HG03442 (cell line): ENCODE data around the gene NOL6.
"Not testable (repeated sequence)": the region's sequence is repeated elsewhere in the genome, so short reads cannot be mapped to it uniquely, and the experiment has no call there.

Experiments
- ATAC-seq: cut with Tn5 transposase; IDR thresholded peaks from one replicate; pipeline ENCODE4 v1.9.1; 2021; ENCODE audit warnings: mild to moderate bottlenecking, moderate library complexity; ENCODE audit not compliant: unreplicated experiment

The NOL6 gene

GRCh38 chr9:33472881-33473615 lies 676 bp downstream of the NOL6 start:
- ATAC-seq, result no peak

- no peak for ATAC-seq
These were observed 1.4 kb downstream of the NOL6 start for GRCh38 chr9:33472171-33472880.

GRCh38 chr9:33471361-33471760 lies 2.4 kb downstream of the NOL6 start:
- no peak for ATAC-seq

GRCh38 chr9:33469891-33470290 lies 3.8 kb downstream of the NOL6 start:
- ATAC-seq, result no peak

GRCh38 chr9:33468797-33469621 lies 4.7 kb downstream of the NOL6 start:
- no peak for ATAC-seq

- ATAC-seq, result no peak
These were observed 5.5 kb downstream of the NOL6 start for GRCh38 chr9:33468215-33468730.

GRCh38 chr9:33467526-33467925 lies 6.2 kb downstream of the NOL6 start:
- no peak for ATAC-seq

GRCh38 chr9:33466565-33467495 lies 6.9 kb downstream of the NOL6 start:
- ATAC-seq, result no peak

- ATAC-seq, result no peak
These were observed 7.8 kb downstream of the NOL6 start for GRCh38 chr9:33465596-33466564.

GRCh38 chr9:33465096-33465495 lies 8.6 kb downstream of the NOL6 start:
- no peak for ATAC-seq

GRCh38 chr9:33464045-33464636 lies 9.6 kb downstream of the NOL6 start:
- no peak for ATAC-seq

- ATAC-seq, result no peak
These were observed 10.6 kb downstream of the NOL6 start for GRCh38 chr9:33463151-33463550.

- ATAC-seq, result no peak
These were observed 12.2 kb downstream of the NOL6 start for GRCh38 chr9:33461492-33461891.

GRCh38 chr9:33460854-33461253 lies 12.9 kb downstream of the NOL6 start:
- no peak for ATAC-seq

GRCh38 chr9:33459115-33459514 lies 14.6 kb downstream of the NOL6 start:
- ATAC-seq, result no peak

- no peak for ATAC-seq
These were observed 15.3 kb downstream of the NOL6 start for GRCh38 chr9:33458444-33458843.

- ATAC-seq, result no peak
These were observed 17.8 kb downstream of the NOL6 start for GRCh38 chr9:33455945-33456344.

- not testable (repeated sequence) for ATAC-seq
These were observed 18.3 kb downstream of the NOL6 start for GRCh38 chr9:33455456-33455855.

- ATAC-seq, result not testable (repeated sequence)
These were observed 19.1 kb downstream of the NOL6 start for GRCh38 chr9:33454661-33455026.
